GM21529 (cell line): ENCODE data around the gene PPP1R3F.

Source experiments
- ATAC-seq: cut with Tn5 transposase; IDR thresholded peaks from one replicate; pipeline ENCODE4 v1.9.1; 2021; ENCODE audit not compliant: unreplicated experiment

The PPP1R3F gene

GRCh38 chrX:49247916-49248811 is 21.4 kb upstream of the PPP1R3F start:
- ATAC-seq = no peak

GRCh38 chrX:49249071-49249470 is 20.5 kb upstream of the PPP1R3F start:
- ATAC-seq = no peak

DNA sequence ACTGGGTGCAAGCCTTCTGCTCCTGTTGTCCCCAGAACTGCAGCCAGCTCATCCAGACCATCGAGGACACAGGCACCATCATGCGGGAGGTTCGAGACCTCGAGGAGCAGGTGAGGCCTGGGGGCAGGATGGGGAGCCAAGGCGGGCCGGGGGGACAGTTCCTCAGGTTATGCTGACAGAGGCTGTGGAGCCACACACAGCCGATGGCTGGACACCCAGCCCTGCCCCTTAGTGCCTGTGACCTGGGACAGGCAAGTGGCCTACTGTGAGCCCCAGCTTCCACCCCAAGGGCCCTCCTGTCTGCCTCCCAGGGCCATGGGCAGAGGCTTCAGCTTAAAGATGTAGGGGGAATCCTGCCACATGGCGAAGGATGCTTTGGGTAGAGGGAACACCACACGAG is 20.0 kb upstream of the PPP1R3F start:
- ATAC-seq = no peak

DNA sequence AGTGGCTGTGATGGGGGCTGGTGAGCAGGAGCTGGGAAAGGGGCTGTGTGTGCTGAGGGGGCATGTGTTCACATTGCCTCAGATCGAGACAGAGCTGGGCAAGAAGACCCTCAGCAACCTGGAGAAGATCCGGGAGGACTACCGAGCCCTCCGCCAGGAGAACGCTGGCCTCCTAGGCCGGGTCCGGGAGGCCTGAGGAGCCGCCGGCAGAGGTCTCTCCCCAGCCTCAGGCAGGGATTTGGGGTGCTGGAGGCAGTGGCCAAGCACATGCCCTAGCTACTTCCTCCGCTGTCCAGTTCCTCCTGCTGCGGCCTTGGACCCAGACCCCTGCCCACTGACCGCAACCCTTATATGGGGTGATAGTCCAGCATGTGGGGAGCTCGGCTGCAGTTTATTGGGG is 19.5 kb upstream of the PPP1R3F start:
- ATAC-seq = no peak

GRCh38 chrX:49250578-49250977 is 19.0 kb upstream of the PPP1R3F start:
- no peak for ATAC-seq

GRCh38 chrX:49251325-49251724 is 18.3 kb upstream of the PPP1R3F start:
- no peak for ATAC-seq

DNA sequence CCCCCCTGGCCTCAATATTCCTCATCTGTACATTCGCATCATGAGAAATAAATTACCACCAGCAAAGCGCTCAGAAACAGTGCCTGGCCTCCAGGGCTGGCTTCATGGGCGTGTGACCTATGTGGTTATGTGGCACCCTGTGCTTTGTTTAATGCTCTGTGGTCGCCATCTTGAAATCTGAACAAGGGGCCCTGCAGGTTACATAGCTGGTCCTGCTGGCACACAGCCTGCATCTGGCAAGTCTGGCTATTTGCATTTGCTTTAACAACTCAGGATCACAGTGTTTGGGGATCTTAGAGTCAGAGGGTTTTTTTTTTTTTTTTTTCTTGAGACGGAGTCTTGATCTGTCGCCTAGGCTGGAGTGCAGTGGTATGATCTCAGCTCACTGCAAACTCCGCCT is 15.0 kb upstream of the PPP1R3F start:
- no peak for ATAC-seq

DNA sequence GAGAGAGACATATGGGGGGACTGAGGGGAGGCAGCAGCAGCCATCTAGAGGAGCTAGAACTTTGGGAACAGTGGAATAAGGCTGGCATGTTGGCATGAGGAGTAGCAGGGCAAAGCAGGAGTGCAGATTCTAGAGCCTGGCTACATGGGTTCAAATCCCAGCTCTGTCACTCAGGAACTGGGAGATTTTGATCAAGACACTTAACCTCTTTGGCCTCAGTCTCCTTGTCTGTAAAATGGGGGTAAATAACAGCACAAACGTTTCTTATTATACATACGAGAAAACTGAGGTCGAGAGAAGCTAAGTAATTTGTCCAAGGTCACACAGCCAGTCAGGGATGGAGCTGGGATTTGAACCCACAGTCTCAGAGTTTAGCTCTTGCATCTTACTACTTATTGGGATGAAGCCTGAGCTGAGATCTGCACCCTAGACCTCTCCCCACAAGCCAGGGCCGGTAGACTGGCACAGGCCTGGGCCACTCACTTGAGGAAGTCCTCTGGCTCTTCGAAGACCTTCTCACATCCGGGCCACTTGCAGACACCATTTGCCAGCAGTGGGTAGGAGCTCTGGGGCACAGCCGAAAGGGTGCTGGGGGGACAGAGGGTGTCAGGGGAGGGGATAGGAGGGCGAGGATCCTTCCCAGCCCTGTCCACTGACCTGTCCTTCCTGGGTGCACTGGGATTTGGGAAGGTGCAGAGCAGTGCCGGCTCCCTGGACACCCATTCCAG is 13.2 kb upstream of the PPP1R3F start:
- ATAC-seq = no peak

GRCh38 chrX:49257074-49257790 is 12.4 kb upstream of the PPP1R3F start:
- no peak for ATAC-seq

DNA sequence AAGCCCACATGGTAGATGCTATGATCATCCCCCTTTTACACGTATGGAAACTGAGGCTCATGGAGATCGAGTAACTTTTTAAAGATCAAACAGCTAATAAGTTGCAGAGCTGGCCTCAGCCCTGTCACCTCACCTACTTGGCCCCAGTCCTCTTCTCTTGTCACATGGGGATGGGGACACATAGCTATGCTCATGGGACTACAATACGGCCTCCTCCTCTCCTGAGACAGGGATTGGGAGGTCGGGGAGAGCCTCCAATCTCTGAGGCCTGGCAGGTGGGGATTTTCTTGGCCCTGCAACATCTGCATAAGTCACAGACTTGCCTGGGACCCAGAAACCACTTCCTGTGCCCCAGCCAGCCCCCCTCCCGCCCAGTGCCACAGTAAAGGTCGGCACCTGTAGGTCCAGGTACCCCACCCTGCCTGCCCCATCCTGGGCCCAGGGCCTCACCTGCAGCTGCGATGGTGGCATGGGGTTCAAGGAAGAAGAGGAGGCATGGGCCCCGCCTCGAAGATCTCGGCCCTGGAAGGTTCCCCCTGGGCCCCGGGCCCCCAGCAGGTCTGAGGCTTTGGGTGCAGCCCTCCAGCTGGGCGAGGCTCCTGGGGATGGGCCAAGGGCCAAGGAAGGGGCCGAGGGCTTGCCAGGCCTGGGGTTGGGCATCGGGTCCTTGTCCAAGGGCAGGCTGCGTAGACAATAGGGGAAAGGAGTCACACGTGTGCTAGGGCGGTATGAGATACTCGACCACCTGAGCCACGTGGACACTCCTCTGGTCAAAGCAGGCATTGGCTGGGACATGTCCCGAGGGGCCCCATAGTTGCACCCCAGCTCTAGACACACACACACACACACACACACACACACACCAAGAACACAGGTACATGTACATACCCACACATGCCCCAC is 11.5 kb upstream of the PPP1R3F start:
- no peak for ATAC-seq

DNA sequence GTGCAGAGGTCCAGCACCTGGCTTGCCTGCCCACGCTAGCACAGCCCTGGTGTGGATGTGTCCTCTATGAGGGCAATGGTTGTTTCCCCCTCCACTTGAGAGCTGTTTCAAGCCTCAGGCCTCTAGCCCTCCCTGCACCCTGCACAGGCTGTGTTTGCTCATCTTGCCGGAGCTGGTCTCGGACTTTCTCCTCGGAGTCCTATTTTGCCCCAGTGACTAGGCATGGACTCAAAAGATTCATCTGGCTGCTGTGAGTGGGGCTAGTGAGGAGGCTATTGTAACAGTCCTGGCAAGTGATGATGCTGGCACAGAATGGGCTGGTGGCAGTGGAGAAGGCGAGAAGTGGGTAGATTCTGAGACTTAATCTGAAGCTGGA is 10.9 kb upstream of the PPP1R3F start:
- ATAC-seq = no peak

- ATAC-seq = no peak
Observed at GRCh38 chrX:49260221-49260985, 9.2 kb upstream of the PPP1R3F start.

DNA sequence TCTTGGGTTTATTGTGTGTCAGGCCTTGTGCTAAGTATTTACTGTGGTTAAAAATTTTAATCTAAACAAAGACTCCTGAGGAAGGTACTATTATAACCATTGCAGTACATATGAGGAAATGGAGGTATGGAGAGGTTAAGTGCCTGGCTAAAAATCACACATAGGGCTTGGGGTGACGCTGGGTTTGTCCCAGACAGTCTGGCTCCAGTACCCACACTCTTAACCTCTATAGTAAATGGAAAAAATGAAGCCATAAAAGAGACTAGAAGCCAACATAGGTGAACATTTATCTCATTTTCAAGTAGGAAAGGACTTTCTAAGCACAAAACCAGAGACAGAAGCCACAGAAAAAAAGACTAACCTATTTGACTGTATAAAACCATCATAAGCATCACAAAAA is 7.0 kb upstream of the PPP1R3F start:
- no peak for ATAC-seq

DNA sequence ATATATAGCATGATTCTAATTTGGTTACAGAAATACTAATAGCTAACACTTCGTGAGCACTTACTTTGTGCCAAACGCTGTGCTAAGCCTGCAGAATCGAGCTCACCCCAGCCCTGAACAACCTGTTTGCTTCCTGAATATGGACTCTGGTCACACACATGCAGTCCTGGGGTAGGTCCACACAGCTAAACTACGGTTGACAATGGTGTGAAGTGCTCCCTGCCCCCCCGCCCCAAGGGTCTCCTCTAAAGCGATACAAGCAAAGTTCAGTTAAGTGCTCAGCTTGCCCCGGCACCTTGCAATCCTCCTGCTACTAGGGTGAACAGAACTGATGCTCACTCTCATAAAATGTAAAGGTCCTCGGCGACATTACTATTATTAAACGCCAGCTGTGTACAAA is 6.0 kb upstream of the PPP1R3F start:
- ATAC-seq = no peak

DNA sequence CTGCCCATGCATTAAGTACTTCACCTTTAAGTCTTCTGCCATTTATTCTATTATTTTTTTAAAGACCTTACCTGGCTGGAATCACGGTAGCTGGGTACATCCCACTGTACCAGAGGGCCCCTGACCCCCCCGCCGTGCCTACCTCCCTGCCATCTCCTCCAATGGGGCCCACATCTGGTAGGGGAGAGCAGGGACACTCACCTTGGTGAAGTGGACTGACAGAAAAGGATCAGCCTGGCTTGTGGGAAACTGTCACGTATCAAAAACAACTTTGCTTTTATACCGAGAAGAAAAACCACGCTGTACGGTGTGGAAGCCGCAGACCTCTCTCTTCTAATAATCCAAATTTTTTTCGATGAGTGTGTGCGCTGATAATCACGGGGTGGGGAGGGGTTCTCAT is 5.1 kb upstream of the PPP1R3F start, which contains the start of gene FOXP3:
TSS of gene FOXP3 (minus strand) at position 251 of the 400 bp plus-strand sequence. CDS start 6,205 bp downstream, outside the sequence.
- ATAC-seq = no peak

- ATAC-seq = no peak
Observed at GRCh38 chrX:49266523-49267445, 2.8 kb upstream of the PPP1R3F start.

GRCh38 chrX:49268702-49269009 is 937 bp upstream of the PPP1R3F start:
- no peak for ATAC-seq

DNA sequence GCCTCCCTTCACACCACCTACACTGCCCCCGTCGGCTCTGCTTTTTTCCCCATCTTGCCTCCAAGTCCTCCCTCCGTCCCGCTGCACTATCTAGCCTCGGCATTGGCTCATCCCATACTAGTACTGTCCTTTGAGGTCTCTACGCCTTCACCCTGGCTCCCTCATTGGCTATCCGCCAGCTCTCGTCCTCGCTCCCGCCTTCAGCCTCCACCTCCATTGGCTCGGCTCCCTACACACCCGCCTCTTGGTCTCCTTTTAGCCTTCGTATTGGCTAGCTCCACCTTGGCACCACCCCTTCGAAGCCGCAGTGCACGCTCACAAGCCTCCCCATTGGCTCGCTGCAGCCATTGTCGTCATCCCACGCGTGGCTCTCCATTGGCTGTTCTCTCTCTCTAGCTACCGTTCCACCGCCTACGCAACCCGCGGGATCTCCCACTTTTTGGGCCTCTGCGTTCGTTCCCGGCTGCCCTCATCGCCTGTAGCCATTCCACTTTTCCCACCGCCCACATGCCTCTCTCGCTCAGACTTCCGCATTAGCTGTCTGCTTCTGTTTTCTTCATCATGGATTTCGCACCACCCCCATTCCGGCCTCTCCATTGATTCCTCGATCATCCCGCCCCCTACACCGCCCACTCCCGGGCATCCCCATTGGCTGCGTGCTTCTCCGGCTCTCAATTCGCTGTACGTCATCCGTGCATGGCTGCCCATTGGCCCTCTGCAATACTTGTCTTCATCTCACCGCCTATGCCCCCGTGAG is 405 bp upstream of the PPP1R3F start:
- ATAC-seq = peak; percentile 84
